H9 (cell line): Measurements from ENCODE around the gene GLOD4. TPM values are rescaled to one million over a fixed set of nuclear protein-coding genes. Genes with fewer than 3 reads are reported as not detected.
"Not testable (repeated sequence)": the region's sequence is repeated elsewhere in the genome, so short reads cannot be mapped to it uniquely, and the experiment has no call there.

Experiments
- DNase-seq: peaks from one replicate; pipeline ENCODE4 v3.0.0-alpha.2; 2017
- H2AFZ ChIP-seq: one replicate; pipeline ENCODE4 v1.6.1; 2013; ENCODE audit warnings: mild to moderate bottlenecking, low read length, control low read depth, moderate library complexity
- H2AK5ac ChIP-seq: 2 replicates; pipeline ENCODE4 v1.6.1; 2013; ENCODE audit warnings: low read length, control low read depth, mixed read lengths; ENCODE audit not compliant: insufficient read length
- H2BK120ac ChIP-seq: one replicate; pipeline ENCODE4 v1.6.1; 2013; ENCODE audit warnings: low read depth, mild to moderate bottlenecking, low read length, control low read depth, inconsistent platforms; ENCODE audit not compliant: poor library complexity, severe bottlenecking
- H2BK12ac ChIP-seq: 2 replicates; pipeline ENCODE4 v1.6.1; 2013; ENCODE audit warnings: low read length, control low read depth, mixed read lengths, low read depth; ENCODE audit not compliant: insufficient read length
- H2BK15ac ChIP-seq: 2 replicates; pipeline ENCODE4 v1.6.1; 2013; ENCODE audit warnings: low read depth, low read length, control low read depth
- H2BK20ac ChIP-seq: one replicate; pipeline ENCODE4 v1.6.1; 2013; ENCODE audit warnings: low read depth, mild to moderate bottlenecking, low read length, control low read depth, inconsistent platforms; ENCODE audit not compliant: poor library complexity, severe bottlenecking
- H2BK5ac ChIP-seq: 2 replicates; pipeline ENCODE4 v1.6.1; 2013; ENCODE audit warnings: low read length, control low read depth, mixed read lengths; ENCODE audit not compliant: insufficient read length
- H3K14ac ChIP-seq: 2 replicates; pipeline ENCODE4 v1.6.1; 2013; ENCODE audit warnings: low read length, control low read depth; ENCODE audit not compliant: insufficient read depth
- H3K18ac ChIP-seq: 2 replicates; pipeline ENCODE4 v1.6.1; 2013; ENCODE audit warnings: low read depth, mild to moderate bottlenecking, mixed read lengths, low read length, control low read depth; ENCODE audit not compliant: insufficient read length
- H3K23ac ChIP-seq: 2 replicates; pipeline ENCODE4 v1.6.1; 2013; ENCODE audit warnings: low read length, control low read depth, mixed read lengths, low read depth; ENCODE audit not compliant: insufficient read length
- H3K23me2 ChIP-seq: 2 replicates; pipeline ENCODE4 v1.6.1; 2013; ENCODE audit warnings: low read depth, mild to moderate bottlenecking, mixed read lengths, low read length, control low read depth; ENCODE audit not compliant: insufficient read length, poor library complexity, severe bottlenecking
- H3K27ac ChIP-seq: 2 replicates; pipeline ENCODE4 v1.5.1; 2013; ENCODE audit warnings: low read length, control low read depth, mixed read lengths, low read depth; ENCODE audit not compliant: insufficient read length
- H3K27me3 ChIP-seq: 2 replicates; pipeline ENCODE4 v1.6.1; 2013; ENCODE audit warnings: low read length, control low read depth, inconsistent platforms; ENCODE audit not compliant: insufficient read depth
- H3K4ac ChIP-seq: 2 replicates; pipeline ENCODE4 v1.6.1; 2013; ENCODE audit warnings: low read depth, mild to moderate bottlenecking, control low read depth, inconsistent platforms, low read length, moderate library complexity
- H3K4me1 ChIP-seq: 2 replicates; pipeline ENCODE4 v1.6.1; 2013; ENCODE audit warnings: low read length, control low read depth, inconsistent platforms; ENCODE audit not compliant: insufficient read depth
- H3K4me2 ChIP-seq: 2 replicates; pipeline ENCODE4 v1.6.1; 2013; ENCODE audit warnings: low read length, control low read depth, mixed read lengths; ENCODE audit not compliant: insufficient read length, insufficient read depth
- H3K56ac ChIP-seq: 2 replicates; pipeline ENCODE4 v1.6.1; 2013; ENCODE audit warnings: low read depth, mild to moderate bottlenecking, mixed read lengths, low read length, control low read depth; ENCODE audit not compliant: insufficient read length
- H3K79me1 ChIP-seq: 2 replicates; pipeline ENCODE4 v1.6.1; 2013; ENCODE audit warnings: low read depth, mild to moderate bottlenecking, moderate library complexity, low read length, control low read depth, inconsistent platforms; ENCODE audit not compliant: insufficient read depth, poor library complexity, severe bottlenecking
- H3K79me2 ChIP-seq: 2 replicates; pipeline ENCODE4 v1.6.1; 2013; ENCODE audit warnings: low read length, control low read depth, inconsistent platforms; ENCODE audit not compliant: insufficient read depth
- H3K9ac ChIP-seq: 2 replicates; pipeline ENCODE4 v1.6.1; 2013; ENCODE audit warnings: low read length, control low read depth, mixed read lengths; ENCODE audit not compliant: insufficient read length; ENCODE audit errors: extremely low read depth
- H3K9me3 ChIP-seq: one replicate; pipeline ENCODE4 v1.6.1; 2013; ENCODE audit warnings: low read depth, low read length, inconsistent platforms; ENCODE audit not compliant: control insufficient read depth
- H3T11ph ChIP-seq: one replicate; pipeline ENCODE4 v1.6.1; 2013; ENCODE audit warnings: mild to moderate bottlenecking, low read length, control low read depth, inconsistent platforms
- H4K20me1 ChIP-seq: one replicate; pipeline ENCODE4 v1.6.1; 2013; ENCODE audit not compliant: control insufficient read depth, insufficient read length, insufficient read depth
- H4K5ac ChIP-seq: 2 replicates; pipeline ENCODE4 v1.6.1; 2013; ENCODE audit warnings: low read depth, mild to moderate bottlenecking, mixed read lengths, low read length, control low read depth; ENCODE audit not compliant: insufficient read length
- H4K8ac ChIP-seq: replicated peaks from 2 replicates; pipeline ENCODE4 v1.6.1; 2013; ENCODE audit warnings: low read length, control low read depth, mixed read lengths, low read depth; ENCODE audit not compliant: insufficient read length
- H4K91ac ChIP-seq: 2 replicates; pipeline ENCODE4 v1.6.1; 2013; ENCODE audit warnings: low read depth, mild to moderate bottlenecking, moderate library complexity, mixed read lengths, low read length, control low read depth; ENCODE audit not compliant: insufficient read length
- H3K27ac Mint-ChIP-seq, 3 experiments: 2 replicates in 2 of 3; 3 replicates in 1 of 3; pipeline ENCODE4 v1.8.0; 2020 to 2021; ENCODE audit warnings: mixed read lengths in 3 of 3, mild to moderate bottlenecking in 1 of 3, moderate library complexity in 1 of 3
- H3K27me3 Mint-ChIP-seq: 2 replicates; pipeline ENCODE4 v1.8.0; 2021; ENCODE audit warnings: low read depth, mild to moderate bottlenecking, moderate library complexity, mixed read lengths
- H3K36me3 Mint-ChIP-seq, 3 experiments: 2 replicates in 2 of 3; 3 replicates in 1 of 3; pipeline ENCODE4 v1.8.0; 2020 to 2021; ENCODE audit warnings: low read depth in 3 of 3, mixed read lengths in 3 of 3; ENCODE audit not compliant: insufficient read depth in 1 of 3
- H3K4me1 Mint-ChIP-seq, 2 experiments: 2 replicates each; pipeline ENCODE4 v1.8.0; 2020; ENCODE audit warnings: mixed read lengths in 2 of 2
- H3K4me3 Mint-ChIP-seq, 2 experiments: 2 replicates in 1 of 2; 3 replicates in 1 of 2; pipeline ENCODE4 v1.8.0; 2020 to 2021; ENCODE audit warnings: mild to moderate bottlenecking in 2 of 2, mixed read lengths in 2 of 2, moderate library complexity in 1 of 2
- H3K9me3 Mint-ChIP-seq, 2 experiments: 2 replicates in 1 of 2; 3 replicates in 1 of 2; pipeline ENCODE4 v1.8.0; 2020; ENCODE audit warnings: mild to moderate bottlenecking in 2 of 2, mixed read lengths in 2 of 2, moderate library complexity in 1 of 2
- WGBS: extraction: QIAGEN DNeasy Blood & Tissue Kit; methylation state at CpG from one replicate; pipeline ENCODE4 v1.1.7; 2013; ENCODE audit warnings: missing lambda C conversion rate, low lambda C conversion rate, mixed read lengths; ENCODE audit not compliant: insufficient read length; ENCODE audit errors: extremely low coverage; 5-methylcytosine and 5-hydroxymethylcytosine counted together
- total RNA-seq: library from RNA; stranded (reverse); gene quantifications from 2 replicates; pipeline ENCODE4 v1.2.1, GENCODE V29; 2021

Gene GLOD4
- total RNA-seq, 1 experiment from 2014 or later: 106 TPM

DNA sequence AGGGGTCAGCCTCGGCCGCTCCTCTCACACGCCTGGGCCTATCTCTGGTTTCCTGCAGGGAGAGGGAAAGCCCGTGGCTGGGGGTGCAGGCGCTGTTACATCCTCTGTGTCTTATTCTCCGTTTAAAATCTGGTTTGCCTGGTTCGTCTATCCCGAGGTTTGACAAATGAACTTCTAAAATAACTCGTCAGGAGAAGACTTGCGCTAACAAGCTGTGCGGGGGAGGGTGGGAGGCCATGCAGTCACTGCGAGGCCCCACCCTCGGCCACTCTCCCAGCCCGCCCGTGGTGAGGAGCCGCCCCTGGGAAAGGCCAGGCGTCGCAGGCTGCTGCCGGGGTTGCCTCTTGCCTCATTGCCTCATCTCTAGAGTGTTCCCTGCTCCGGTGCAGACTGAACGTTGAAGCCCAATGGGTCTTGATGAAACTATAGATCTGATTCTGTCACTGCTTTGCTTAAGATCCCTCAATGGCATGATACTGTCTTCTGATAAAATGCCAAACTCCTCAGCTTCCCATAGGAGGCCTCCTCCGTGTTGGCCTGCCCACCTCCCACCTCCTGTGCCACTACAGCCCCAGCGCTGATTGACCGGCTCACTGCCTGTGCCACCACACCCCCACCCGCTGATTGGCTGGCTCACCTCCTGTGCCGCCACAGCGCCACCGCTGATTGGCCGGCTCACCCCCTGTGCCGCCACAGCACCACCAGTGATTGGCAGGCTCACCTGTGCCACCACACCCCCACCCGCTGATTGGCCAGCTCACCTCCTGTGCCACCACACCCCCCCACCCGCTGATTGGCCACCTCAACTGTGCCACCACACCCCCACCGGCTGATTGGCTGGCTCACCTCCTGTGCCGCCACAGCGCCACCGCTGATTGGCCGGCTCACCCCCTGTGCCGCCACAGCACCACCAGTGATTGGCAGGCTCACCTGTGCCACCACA lies 8.1 kb upstream of the GLOD4 start:
- not testable (repeated sequence) for H2BK12ac ChIP-seq, H2AK5ac ChIP-seq, H3K9me3 Mint-ChIP-seq, H3K23ac ChIP-seq, H3K4me3 Mint-ChIP-seq, H2BK5ac ChIP-seq, H3K79me1 ChIP-seq, H3T11ph ChIP-seq, H3K4me2 ChIP-seq, H3K27ac ChIP-seq, H3K9me3 ChIP-seq, H3K18ac ChIP-seq, H3K4me1 ChIP-seq, H3K23me2 ChIP-seq, H2BK15ac ChIP-seq, H4K20me1 ChIP-seq, H3K4ac ChIP-seq, H4K5ac ChIP-seq, H3K27me3 ChIP-seq, H3K9ac ChIP-seq, H2BK120ac ChIP-seq, H3K79me2 ChIP-seq, H2AFZ ChIP-seq, H2BK20ac ChIP-seq, H3K14ac ChIP-seq, H4K8ac ChIP-seq, H4K91ac ChIP-seq, H3K27me3 Mint-ChIP-seq, H3K56ac ChIP-seq
- WGBS: no CpG with 5 or more reads among the region's 38 CpGs
- Mint-ChIP-seq H3K36me3 (peaks cover 22 to 56% (median 53%) of the 10 kb centered on the region in 3 experiments; a peak in 6 of 7 replicates), H3K27ac (peak overlapping the region in 2 of 3 experiments; percentile 90 to 96; a peak in 5 of 7 replicates), H3K4me1 (peaks cover 7 to 19% of the 10 kb centered on the region in 2 experiments)
- peak; percentile 98 for DNase-seq
